ENCODE measurements around the gene SGCE.

DNA sequence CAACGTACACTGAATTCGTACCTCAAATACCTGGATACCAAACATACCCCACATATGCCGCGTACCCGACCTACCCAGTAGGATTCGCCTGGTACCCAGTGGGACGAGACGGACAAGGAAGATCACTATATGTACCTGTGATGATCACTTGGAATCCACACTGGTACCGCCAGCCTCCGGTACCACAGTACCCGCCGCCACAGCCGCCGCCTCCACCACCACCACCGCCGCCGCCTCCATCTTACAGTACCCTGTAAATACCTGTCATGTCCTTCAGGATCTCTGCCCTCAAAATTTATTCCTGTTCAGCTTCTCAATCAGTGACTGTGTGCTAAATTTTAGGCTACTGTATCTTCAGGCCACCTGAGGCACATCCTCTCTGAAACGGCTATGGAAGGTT, 9.5 kb upstream of the SGCE start:
- TF ChIP-seq, protein P1, sequence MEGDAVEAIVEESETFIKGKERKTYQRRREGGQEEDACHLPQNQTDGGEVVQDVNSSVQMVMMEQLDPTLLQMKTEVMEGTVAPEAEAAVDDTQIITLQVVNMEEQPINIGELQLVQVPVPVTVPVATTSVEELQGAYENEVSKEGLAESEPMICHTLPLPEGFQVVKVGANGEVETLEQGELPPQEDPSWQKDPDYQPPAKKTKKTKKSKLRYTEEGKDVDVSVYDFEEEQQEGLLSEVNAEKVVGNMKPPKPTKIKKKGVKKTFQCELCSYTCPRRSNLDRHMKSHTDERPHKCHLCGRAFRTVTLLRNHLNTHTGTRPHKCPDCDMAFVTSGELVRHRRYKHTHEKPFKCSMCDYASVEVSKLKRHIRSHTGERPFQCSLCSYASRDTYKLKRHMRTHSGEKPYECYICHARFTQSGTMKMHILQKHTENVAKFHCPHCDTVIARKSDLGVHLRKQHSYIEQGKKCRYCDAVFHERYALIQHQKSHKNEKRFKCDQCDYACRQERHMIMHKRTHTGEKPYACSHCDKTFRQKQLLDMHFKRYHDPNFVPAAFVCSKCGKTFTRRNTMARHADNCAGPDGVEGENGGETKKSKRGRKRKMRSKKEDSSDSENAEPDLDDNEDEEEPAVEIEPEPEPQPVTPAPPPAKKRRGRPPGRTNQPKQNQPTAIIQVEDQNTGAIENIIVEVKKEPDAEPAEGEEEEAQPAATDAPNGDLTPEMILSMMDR (conservative IDR thresholded peaks at IDR 0.05; ENCODE audit: low read length), result no peak
- no peak for TF ChIP-seq EZH2phosphoT487 (IDR thresholded peaks at IDR 0.05; ENCODE audit: borderline replicate concordance, low read depth, low read length)
